GM18861 (cell line): ENCODE measurements around the gene MTF2.

Experiments
- ATAC-seq: cut with Tn5 transposase; IDR thresholded peaks from one replicate; pipeline ENCODE4 v1.9.1; 2021; ENCODE audit not compliant: unreplicated experiment

The MTF2 gene

GRCh38 chr1:93082313-93082712, 3.2 kb downstream of the MTF2 start:
- ATAC-seq: no peak

GRCh38 chr1:93083979-93084378, 4.9 kb downstream of the MTF2 start:
- no peak for ATAC-seq

GRCh38 chr1:93087532-93087931, 8.4 kb downstream of the MTF2 start:
- ATAC-seq: no peak

GRCh38 chr1:93093332-93094006, 14.4 kb downstream of the MTF2 start:
- ATAC-seq: no peak

GRCh38 chr1:93095804-93096585, 16.9 kb downstream of the MTF2 start:
- ATAC-seq: no peak

- ATAC-seq: no peak
These were observed 23.1 kb downstream of the MTF2 start for GRCh38 chr1:93102142-93102541.

- no peak for ATAC-seq
These were observed 27.1 kb downstream of the MTF2 start for GRCh38 chr1:93106226-93106625.

- no peak for ATAC-seq
These were observed 28.3 kb downstream of the MTF2 start for GRCh38 chr1:93107395-93107794.

- ATAC-seq: no peak
These were observed 29.3 kb downstream of the MTF2 start for GRCh38 chr1:93108335-93108734.

GRCh38 chr1:93109578-93109977, 30.5 kb downstream of the MTF2 start:
- ATAC-seq: no peak

GRCh38 chr1:93111065-93111464, 32.0 kb downstream of the MTF2 start:
- ATAC-seq: peak; percentile 60

GRCh38 chr1:93111561-93111960, 32.5 kb downstream of the MTF2 start:
- ATAC-seq: no peak

GRCh38 chr1:93113127-93113526, 34.0 kb downstream of the MTF2 start:
- ATAC-seq: no peak

GRCh38 chr1:93114391-93114790, 35.3 kb downstream of the MTF2 start:
- no peak for ATAC-seq

- no peak for ATAC-seq
These were observed 41.5 kb downstream of the MTF2 start for GRCh38 chr1:93120614-93121013.

- ATAC-seq: no peak
These were observed 44.2 kb downstream of the MTF2 start for GRCh38 chr1:93123201-93123783.

GRCh38 chr1:93124556-93125355, 45.7 kb downstream of the MTF2 start:
- ATAC-seq: no peak

GRCh38 chr1:93129507-93130099, 50.5 kb downstream of the MTF2 start:
- no peak for ATAC-seq

- no peak for ATAC-seq
These were observed 53.6 kb downstream of the MTF2 start for GRCh38 chr1:93132638-93133037.

- no peak for ATAC-seq
These were observed 57.4 kb downstream of the MTF2 start for GRCh38 chr1:93136445-93136844.
